Fibroblast of mammary gland (primary cell): ENCODE data around the gene CNNM4.

ENCODE experiments used
- DNase-seq: peaks from one replicate; pipeline ENCODE4 v3.0.0-alpha.2; 2010; ENCODE audit warnings: low read depth
- H3K4me3 ChIP-seq: 2 replicates; pipeline ENCODE4 v1.5.1; 2011; ENCODE audit warnings: low read depth, mild to moderate bottlenecking, low read length, moderate library complexity; ENCODE audit not compliant: control insufficient read depth
- TF ChIP-seq, protein P1 (sequence below): conservative IDR thresholded peaks from 2 replicates; pipeline ENCODE4 v1.5.1; 2011; ENCODE audit warnings: low read depth, low read length, inconsistent platforms; ENCODE audit not compliant: control insufficient read depth, insufficient read depth

CNNM4 gene

DNA sequence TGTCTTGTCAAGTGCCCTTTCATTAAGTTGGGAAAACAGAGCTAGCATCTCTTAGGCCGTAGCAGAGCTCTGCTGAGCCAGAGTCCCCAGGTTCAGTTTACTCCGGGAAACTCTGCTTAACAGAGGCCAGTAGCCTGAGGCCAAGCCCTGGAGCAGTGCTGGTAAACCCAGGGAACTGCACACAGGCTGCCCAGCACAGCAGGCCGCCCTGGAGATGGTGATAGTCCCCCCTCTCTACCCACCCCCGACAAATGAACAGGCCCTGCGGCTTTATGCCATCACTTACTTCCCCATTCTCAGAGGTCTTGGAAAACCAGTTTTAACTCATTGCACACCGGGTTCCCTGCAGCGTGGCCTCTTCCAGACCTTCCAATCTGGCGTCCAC lies 3.5 kb downstream of the CNNM4 start:
- H3K4me3 ChIP-seq, result no peak overlapping the region
- DNase-seq, result no peak
- TF ChIP-seq, protein P1, sequence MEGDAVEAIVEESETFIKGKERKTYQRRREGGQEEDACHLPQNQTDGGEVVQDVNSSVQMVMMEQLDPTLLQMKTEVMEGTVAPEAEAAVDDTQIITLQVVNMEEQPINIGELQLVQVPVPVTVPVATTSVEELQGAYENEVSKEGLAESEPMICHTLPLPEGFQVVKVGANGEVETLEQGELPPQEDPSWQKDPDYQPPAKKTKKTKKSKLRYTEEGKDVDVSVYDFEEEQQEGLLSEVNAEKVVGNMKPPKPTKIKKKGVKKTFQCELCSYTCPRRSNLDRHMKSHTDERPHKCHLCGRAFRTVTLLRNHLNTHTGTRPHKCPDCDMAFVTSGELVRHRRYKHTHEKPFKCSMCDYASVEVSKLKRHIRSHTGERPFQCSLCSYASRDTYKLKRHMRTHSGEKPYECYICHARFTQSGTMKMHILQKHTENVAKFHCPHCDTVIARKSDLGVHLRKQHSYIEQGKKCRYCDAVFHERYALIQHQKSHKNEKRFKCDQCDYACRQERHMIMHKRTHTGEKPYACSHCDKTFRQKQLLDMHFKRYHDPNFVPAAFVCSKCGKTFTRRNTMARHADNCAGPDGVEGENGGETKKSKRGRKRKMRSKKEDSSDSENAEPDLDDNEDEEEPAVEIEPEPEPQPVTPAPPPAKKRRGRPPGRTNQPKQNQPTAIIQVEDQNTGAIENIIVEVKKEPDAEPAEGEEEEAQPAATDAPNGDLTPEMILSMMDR, result no peak

DNA sequence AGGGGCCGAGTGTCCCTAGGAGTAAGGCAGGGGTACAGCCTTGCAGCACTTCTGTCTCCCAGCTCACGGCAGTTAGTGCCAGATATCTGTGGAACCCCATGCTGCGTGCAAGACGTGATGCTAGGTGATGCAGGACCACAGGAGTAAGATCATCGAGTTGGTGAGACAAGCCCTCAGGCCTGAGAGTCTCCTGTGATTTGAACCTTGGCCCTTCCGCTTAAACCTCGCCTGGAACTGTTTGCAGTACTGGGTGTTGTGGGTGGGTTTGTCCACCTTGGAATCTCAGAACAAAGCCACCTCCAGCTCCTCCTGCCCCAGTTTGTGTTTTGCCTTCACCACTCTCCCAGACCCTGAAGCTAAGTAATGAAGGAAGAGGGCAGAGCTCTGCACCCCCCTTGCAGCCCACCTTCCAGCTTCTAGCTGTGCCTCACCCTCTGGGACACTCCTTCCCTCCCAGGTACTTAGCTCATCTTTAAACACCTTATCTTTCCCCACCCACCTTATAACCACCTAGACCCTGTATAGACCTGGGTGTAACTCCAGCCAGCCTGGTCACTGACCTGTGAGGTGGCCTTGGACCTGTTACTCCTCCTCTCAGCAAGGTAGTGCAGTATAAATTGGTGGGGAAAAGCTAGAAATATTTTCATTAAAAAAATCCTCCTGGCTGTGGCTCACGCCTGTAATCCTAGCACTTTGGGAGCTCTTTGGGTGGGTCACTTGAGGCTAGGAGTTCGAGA lies 6.6 kb downstream of the CNNM4 start:
- TF ChIP-seq, protein P1, result no peak
- no peak overlapping the region for H3K4me3 ChIP-seq
- no peak for DNase-seq

GRCh38 chr2:96768083-96768561 lies 7.4 kb downstream of the CNNM4 start:
- H3K4me3 ChIP-seq, result no peak overlapping the region
- DNase-seq, result no peak
- TF ChIP-seq, protein P1, result no peak

- no peak for DNase-seq
- TF ChIP-seq, protein P1, result no peak
- no peak overlapping the region for H3K4me3 ChIP-seq
Measured at GRCh38 chr2:96769814-96770213, 9.1 kb downstream of the CNNM4 start.

GRCh38 chr2:96770442-96771202 lies 9.9 kb downstream of the CNNM4 start:
- no peak overlapping the region for H3K4me3 ChIP-seq
- no peak for DNase-seq
- TF ChIP-seq, protein P1, result no peak

DNA sequence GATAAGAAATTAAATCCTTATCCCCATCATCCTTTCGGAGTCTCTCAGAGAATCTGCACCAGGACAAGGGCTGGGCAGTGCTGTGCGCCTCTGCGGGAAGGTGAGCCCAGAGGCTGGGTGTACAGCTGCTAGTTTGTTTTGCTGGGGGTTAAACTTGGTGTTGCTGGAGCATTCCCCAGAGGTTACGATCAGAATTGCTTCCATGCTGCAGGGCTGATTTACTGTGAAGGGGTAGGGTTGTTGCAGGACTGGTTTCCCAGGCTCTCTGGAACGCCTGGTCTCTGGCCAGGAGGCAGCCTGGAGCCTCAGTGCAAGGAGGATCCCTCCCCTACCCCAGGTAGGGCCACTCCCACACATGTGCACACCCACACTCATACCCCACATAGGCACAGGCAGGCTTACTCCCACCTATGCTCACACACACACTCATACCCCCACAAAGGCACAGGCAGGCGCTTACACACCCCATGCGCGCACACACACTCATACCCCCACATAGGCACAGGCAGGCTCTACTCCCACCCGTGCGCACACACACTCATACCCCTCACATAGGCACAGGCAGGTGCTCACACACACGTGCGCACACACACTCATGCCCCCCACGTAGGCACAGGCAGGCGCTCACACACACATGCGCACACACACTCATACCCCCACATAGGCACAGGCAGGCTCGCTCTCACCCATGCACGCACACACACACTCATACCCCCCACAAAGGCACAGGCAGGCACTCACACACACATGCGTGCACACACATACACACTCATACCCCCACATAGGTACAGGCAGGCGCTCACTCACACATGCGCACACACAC lies 11.3 kb downstream of the CNNM4 start:
- TF ChIP-seq, protein P1, result no peak
- no peak for DNase-seq
- H3K4me3 ChIP-seq, result no peak overlapping the region
